ENCODE data around the gene ELAC2.

Gene ELAC2

GRCh38 chr17:12947047-12947446 lies 70.8 kb downstream of the ELAC2 start:
- no peak for DNase-seq

Measured in DMS53 (cell line).